ENCODE measurements around the gene TMEM87A.

- TF ChIP-seq POLR2AphosphoS5 (IDR thresholded peaks at IDR 0.05) (no peak), CTCF (IDR thresholded peaks at IDR 0.05) (no peak)
Observed at GRCh38 chr15:42274702-42274989, 1.4 kb upstream of the TMEM87A start.
